Upper lobe of left lung (tissue), 4 donors: Measurements from ENCODE around the gene ANKIB1.

Experiments used
- EP300 ChIP-seq, 4 donors: sonication (generic); formaldehyde crosslinking; IDR thresholded peaks; one replicate each; pipeline ENCODE4 v1.5.1; 2017; ENCODE audit warnings: antibody characterized with exemption in 4 of 4, control low read depth in 2 of 4
- POLR2AphosphoS5 ChIP-seq, 2 donors: sonication (generic); formaldehyde crosslinking; IDR thresholded peaks; one replicate each; pipeline ENCODE4 v1.5.1; 2017; ENCODE audit warnings: antibody characterized with exemption in 2 of 2
- TF ChIP-seq, protein P1 (sequence below), 6 experiments: fragments of 450-650 bp in 4 of 6; fragments of 200-600 bp in 2 of 6; sonication (generic) in 2 of 6; IDR thresholded peaks; one replicate each; pipeline ENCODE4 v1.5.1; 2016 to 2019; ENCODE audit warnings: antibody characterized with exemption in 6 of 6

GRCh38 chr7:92230547-92230946 lies 15.2 kb upstream of the ANKIB1 start:
- TF ChIP-seq, protein P1, sequence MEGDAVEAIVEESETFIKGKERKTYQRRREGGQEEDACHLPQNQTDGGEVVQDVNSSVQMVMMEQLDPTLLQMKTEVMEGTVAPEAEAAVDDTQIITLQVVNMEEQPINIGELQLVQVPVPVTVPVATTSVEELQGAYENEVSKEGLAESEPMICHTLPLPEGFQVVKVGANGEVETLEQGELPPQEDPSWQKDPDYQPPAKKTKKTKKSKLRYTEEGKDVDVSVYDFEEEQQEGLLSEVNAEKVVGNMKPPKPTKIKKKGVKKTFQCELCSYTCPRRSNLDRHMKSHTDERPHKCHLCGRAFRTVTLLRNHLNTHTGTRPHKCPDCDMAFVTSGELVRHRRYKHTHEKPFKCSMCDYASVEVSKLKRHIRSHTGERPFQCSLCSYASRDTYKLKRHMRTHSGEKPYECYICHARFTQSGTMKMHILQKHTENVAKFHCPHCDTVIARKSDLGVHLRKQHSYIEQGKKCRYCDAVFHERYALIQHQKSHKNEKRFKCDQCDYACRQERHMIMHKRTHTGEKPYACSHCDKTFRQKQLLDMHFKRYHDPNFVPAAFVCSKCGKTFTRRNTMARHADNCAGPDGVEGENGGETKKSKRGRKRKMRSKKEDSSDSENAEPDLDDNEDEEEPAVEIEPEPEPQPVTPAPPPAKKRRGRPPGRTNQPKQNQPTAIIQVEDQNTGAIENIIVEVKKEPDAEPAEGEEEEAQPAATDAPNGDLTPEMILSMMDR (IDR thresholded peaks at IDR 0.05): no peak
- no peak for TF ChIP-seq EP300 (IDR thresholded peaks at IDR 0.05)
- TF ChIP-seq POLR2AphosphoS5 (IDR thresholded peaks at IDR 0.05): no peak
